ENCODE measurements around the gene SRF.

The SRF gene

DNA sequence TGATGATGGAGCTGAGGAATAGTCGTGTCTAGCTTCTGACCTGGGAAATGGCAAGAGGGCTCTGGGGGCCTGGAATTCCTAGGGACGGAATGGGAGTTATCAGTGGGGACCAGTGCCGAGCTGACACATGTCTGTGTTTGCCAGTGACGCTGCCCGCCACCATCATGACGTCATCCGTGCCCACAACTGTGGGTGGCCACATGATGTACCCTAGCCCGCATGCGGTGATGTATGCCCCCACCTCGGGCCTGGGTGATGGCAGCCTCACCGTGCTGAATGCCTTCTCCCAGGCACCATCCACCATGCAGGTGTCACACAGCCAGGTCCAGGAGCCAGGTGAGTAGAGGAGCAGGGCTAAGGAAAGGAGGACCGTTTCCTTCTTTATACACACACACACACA lies 7.1 kb downstream of the SRF start:
- H3K4me3 ChIP-seq (ENCODE audit: low read depth, low read length): no peak overlapping the region
- no peak for DNase-seq (ENCODE audit: low read depth)
- TF ChIP-seq, protein P1, sequence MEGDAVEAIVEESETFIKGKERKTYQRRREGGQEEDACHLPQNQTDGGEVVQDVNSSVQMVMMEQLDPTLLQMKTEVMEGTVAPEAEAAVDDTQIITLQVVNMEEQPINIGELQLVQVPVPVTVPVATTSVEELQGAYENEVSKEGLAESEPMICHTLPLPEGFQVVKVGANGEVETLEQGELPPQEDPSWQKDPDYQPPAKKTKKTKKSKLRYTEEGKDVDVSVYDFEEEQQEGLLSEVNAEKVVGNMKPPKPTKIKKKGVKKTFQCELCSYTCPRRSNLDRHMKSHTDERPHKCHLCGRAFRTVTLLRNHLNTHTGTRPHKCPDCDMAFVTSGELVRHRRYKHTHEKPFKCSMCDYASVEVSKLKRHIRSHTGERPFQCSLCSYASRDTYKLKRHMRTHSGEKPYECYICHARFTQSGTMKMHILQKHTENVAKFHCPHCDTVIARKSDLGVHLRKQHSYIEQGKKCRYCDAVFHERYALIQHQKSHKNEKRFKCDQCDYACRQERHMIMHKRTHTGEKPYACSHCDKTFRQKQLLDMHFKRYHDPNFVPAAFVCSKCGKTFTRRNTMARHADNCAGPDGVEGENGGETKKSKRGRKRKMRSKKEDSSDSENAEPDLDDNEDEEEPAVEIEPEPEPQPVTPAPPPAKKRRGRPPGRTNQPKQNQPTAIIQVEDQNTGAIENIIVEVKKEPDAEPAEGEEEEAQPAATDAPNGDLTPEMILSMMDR (IDR thresholded peaks at IDR 0.05; ENCODE audit: control insufficient read depth, extremely low read depth, insufficient read depth): no peak

DNA sequence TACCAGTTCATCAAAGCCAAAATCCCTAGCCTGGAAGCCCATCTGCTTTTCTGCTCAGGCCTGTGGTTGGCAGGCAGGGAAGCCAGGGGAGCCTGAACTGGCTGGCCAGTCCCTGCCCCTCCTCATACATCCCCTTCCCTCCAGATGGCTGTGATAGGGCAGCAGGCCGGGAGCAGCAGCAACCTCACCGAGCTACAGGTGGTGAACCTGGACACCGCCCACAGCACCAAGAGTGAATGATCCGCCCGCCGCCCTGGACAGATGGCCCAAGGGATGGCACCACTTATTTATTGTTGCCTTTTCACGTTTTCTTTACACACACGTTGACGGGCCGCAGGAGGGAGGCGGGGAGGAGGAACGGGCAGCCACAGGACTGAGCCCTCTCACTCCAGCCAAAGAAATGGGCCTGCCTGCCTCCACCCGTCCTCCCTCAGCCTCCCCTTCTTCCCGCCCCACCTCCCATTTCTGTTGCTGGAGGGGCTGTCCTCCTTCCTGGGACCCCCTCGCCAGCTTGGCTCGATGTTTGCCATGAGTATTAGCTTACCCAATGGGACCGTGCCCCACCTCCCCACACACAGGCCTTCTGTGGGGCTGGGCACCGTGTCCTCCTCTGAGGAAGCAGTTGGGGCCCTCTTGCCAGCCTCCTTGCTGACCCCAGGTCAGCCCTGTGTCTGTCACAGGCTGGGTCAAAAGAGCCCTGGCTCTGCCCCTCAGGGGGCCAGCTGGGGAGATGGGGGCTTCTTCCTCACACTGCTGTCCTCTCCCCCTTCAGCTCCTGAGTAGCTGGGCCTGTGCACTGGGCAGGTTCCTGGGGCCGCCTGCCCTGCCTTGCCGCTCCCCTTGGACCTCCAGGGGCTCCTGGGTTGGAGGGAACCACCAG lies 8.1 kb downstream of the SRF start:
- H3K4me3 ChIP-seq (ENCODE audit: low read depth, low read length): no peak overlapping the region
- TF ChIP-seq, protein P1 (IDR thresholded peaks at IDR 0.05; ENCODE audit: control insufficient read depth, extremely low read depth, insufficient read depth): no peak
- no peak for DNase-seq (ENCODE audit: low read depth)

DNA sequence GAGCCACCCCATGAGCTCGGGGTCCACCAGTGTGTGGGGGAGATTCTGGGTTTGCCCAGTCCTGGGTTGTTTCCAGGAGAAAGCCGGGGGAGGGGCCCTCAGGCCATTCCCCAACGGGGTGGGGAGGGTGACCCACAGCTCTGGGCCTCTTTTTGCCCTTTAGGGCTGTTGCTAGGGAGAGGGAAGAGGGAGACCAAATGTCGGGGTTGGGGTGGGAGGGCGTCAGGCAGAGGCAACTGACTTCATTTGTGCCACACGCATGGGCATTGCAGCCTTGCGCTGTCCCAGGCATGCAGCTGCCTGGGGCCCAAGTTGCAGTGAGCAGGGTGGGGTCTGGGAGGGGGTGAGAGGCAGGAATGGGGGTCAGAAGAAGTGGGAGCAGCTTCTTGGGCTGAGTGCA lies 9.0 kb downstream of the SRF start:
- H3K4me3 ChIP-seq (ENCODE audit: low read depth, low read length): no peak overlapping the region
- no peak for DNase-seq (ENCODE audit: low read depth)
- TF ChIP-seq, protein P1 (IDR thresholded peaks at IDR 0.05; ENCODE audit: control insufficient read depth, extremely low read depth, insufficient read depth): no peak

DNA sequence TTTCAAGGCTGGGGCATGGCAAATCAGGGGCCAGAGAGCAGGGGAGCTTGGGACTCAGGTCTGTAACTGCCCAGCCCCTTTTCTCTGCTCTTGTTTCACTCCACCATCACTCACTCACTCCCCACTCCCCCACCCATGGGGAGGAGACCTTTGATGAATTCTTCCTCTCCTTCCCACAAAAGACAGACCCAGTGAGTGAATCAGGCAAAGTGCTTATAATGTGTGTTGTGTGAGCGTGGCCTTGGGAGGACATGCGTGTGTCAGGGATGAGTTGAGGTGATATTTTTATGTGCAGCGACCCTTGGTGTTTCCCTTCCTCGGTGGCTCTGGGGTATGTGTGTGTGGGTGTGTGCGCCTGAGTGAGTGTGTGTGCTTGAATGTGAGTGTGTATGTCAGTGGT lies 9.9 kb downstream of the SRF start:
- no peak for DNase-seq (ENCODE audit: low read depth)
- TF ChIP-seq, protein P1 (IDR thresholded peaks at IDR 0.05; ENCODE audit: control insufficient read depth, extremely low read depth, insufficient read depth): no peak
- H3K4me3 ChIP-seq (ENCODE audit: low read depth, low read length): peak overlapping the region; percentile 90

DNA sequence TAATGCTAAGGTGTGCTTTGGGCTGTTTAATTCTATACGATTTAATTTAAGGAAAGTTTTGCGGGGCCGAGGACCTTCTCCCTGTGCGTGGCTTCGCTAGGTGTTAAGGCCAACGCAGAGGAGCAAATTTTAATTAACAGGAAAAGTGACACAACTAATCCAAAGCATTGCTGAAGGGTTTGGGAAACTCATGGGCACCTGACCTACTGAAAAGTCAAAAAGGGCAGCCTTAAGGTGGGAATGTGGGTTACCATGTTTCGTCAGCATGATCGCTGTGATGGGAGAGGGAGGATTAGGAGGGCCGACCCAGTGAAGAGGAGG lies 10.5 kb downstream of the SRF start:
- no peak for DNase-seq (ENCODE audit: low read depth)
- TF ChIP-seq, protein P1 (IDR thresholded peaks at IDR 0.05; ENCODE audit: control insufficient read depth, extremely low read depth, insufficient read depth): no peak
- peak overlapping the region; percentile 90 for H3K4me3 ChIP-seq (ENCODE audit: low read depth, low read length)

DNA sequence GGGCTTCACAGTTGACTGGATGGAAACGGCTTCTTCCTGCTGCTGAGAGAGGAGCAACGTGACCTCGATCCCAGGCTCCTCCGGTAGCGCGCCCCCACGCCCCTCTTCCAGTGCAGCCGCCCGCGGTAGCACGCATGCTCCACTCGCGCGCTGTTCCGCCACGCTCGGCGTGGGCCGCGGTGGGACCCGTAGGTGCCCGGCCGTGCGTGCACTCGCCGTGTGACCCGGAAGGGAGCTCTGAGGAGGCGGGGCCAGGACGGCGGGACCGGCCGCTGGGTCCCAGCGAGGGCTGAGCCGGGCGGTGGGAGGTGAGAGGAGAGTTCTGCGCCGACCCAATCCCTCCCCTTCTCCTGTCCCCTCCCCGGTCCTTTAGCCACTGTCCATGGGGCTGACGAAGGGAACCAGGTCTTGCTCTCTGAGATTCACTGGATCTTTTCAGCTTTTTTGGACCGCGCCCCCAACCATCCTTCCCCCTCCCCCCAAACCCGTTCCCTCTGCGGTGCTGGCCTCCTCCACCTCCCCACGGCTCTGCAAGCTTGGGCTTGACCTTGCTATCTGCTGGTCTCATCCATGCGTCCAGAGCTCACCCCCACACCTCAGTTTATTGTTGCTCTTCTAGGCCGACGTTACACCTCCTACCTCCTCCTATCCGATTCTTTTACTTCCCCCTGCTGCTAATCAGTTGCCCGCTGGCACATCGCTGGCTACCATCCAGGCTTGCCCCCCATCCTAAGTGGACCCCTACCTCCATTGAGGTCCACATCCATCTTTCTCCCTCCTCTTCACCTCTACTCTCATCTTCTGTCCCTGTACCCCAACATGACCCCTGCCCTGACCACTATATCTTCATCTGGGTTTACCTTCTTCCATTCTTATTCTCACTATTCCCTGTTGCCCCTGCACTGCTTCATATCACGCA lies 11.1 kb downstream of the SRF start, which contains the start of gene CUL9:
CUL9 (plus strand) TSS at position 255 of the 919 bp plus-strand sequence. CDS start 2,115 bp downstream, outside the sequence.
- H3K4me3 ChIP-seq (ENCODE audit: low read depth, low read length): peak within 1 kb of the TSS; percentile 90
- peak; percentile 36 for DNase-seq (ENCODE audit: low read depth)

More for the DNA sequence above, 11.1 kb downstream of the SRF start, which contains the start of gene CUL9:
- TF ChIP-seq, protein P1 (IDR thresholded peaks at IDR 0.05; ENCODE audit: control insufficient read depth, extremely low read depth, insufficient read depth): no peak
